Measurements from ENCODE around the gene SFTPA2.
"Not testable (repeated sequence)": the region's sequence is repeated elsewhere in the genome, so short reads cannot be mapped to it uniquely, and the experiment has no call there.

SFTPA2 gene

DNA sequence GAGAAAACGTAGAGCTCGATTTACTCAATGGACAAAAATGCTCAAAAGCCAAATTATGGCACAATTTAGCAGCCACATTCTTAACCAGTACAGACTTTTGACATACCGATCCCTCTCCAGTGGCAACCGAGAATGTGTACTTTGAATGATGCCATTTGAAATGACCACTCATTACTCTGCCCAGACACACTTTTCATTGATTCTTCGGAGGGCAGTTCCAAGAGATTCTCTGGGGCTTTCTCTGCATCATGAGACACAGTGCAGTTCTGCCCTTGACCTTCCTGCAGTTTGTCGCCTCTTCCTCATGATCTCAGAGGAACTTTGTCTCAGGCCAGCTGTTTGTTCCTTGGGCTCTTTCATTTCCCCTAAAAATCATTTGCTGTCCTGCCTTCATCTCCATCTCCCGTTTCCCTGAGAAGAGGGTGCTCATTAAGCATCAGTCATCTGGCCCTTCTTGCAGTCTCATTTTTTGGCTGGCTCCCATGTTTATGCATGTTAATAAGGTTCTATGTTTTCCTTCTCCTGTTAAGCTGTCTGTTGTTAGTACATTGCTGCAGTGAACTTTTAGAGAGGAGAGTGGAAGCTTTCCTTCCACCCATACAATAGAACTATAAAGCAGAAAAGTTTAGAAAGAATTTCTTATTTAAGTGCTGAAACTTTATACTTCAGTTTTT lies 43.5 kb downstream of the SFTPA2 start:
- FAIRE-seq; DNase-seq (ENCODE audit: low spot score): not testable (repeated sequence)

GRCh38 chr10:79511891-79512583 lies 48.2 kb downstream of the SFTPA2 start, which contains the start of gene EIF5AL1:
EIF5AL1 (plus strand) TSS chr10:79512533; CDS start chr10:79512650, 117 bp downstream.
- not testable (repeated sequence) for DNase-seq (ENCODE audit: low spot score); FAIRE-seq

GRCh38 chr10:79509934-79510508 lies 50.2 kb downstream of the SFTPA2 start:
- FAIRE-seq; DNase-seq (ENCODE audit: low spot score): not testable (repeated sequence)

DNA sequence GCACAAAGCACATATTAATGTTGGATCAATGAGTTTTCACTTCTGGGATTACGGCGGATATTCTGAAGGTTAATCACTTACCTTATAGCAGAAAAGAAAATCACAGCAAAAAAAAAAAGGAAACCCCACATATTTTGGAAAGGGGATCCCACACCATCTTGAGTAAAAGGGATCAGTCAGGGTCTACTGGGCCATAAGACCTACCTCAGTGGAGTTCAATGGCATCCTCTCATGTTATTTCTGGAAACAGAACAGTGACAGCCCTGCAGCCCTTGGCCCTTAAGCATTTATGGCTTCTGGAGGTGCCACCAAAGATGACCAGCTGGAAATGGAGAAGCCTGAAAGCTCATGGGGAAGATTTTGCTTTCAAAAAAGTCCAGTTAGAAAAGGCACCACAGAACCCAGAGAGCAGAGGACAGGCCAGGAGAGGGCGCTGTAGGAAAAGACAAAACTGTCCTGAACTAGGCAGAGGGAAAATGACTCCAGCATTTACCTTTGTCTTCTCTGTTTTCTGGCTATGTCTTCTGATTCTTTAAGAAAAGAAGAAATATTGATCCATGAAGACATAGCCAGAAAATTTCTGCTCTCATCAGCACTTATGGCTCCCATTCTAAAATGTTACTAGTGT lies 50.8 kb downstream of the SFTPA2 start:
- not testable (repeated sequence) for FAIRE-seq; DNase-seq (ENCODE audit: low spot score)

GRCh38 chr10:79508245-79508644 lies 52.0 kb downstream of the SFTPA2 start:
- not testable (repeated sequence) for FAIRE-seq; DNase-seq (ENCODE audit: low spot score)

DNA sequence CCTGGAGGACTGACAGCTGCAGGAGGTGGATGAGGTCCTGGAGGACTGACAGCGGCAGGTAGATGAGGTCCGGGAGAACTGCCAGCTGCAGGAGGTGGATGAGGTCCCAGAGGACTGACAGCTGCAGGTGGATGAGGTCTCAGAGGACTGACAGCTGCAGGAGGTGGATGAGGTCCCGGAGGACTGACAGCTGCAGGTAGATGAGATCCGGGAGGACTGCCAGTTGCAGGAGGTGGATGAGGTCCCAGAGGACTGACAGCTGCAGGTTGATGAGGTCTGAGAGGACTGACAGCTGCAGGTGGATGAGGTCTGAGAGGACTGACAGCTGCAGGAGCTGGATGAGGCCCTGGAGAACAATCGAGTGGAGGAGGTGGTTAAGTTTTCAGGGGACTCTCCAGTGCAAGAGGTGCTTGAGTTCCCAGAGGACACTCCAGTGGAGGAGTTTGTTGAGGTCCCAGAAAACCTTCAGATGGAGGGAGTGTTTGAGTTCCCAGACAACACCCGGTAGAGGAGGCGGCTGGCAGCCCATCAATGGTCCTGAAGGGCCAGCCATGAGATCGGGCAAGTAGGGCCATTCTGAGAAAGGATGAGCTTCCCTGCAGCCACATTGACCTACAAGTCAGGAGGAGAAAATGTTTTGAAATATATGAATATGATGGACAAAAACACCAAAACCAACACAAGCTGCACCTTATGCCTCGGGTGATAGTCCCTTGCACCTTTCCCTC lies 52.6 kb downstream of the SFTPA2 start:
- no peak for DNase-seq (ENCODE audit: low spot score)
- no peak for FAIRE-seq

Measured in urothelium cell line (cell line).